Epithelial cell of proximal tubule (primary cell): Measurements from ENCODE around the gene ZNF524. TPM values are rescaled to one million over a fixed set of nuclear protein-coding genes. Genes with fewer than 3 reads are reported as not detected.

ENCODE experiments used
- DNase-seq: peaks from one replicate; pipeline ENCODE4 v3.0.0-alpha.2; 2011; ENCODE audit warnings: low read depth
- H3K4me3 ChIP-seq: 2 replicates; pipeline ENCODE4 v1.5.1; 2011; ENCODE audit warnings: low read depth, mild to moderate bottlenecking, low read length
- CTCF ChIP-seq: conservative IDR thresholded peaks from 2 replicates; pipeline ENCODE4 v1.5.1; 2012; ENCODE audit warnings: low read depth, mild to moderate bottlenecking, low read length
- total RNA-seq: library from RNA; depleted of rRNA; stranded (reverse); fragments of >200 nt; gene quantifications from 2 replicates; pipeline ENCODE4 v1.2.3, GENCODE V29; 2015

Gene ZNF524
- total RNA-seq, 1 donor from 2014 or later: 18.0 TPM

DNA sequence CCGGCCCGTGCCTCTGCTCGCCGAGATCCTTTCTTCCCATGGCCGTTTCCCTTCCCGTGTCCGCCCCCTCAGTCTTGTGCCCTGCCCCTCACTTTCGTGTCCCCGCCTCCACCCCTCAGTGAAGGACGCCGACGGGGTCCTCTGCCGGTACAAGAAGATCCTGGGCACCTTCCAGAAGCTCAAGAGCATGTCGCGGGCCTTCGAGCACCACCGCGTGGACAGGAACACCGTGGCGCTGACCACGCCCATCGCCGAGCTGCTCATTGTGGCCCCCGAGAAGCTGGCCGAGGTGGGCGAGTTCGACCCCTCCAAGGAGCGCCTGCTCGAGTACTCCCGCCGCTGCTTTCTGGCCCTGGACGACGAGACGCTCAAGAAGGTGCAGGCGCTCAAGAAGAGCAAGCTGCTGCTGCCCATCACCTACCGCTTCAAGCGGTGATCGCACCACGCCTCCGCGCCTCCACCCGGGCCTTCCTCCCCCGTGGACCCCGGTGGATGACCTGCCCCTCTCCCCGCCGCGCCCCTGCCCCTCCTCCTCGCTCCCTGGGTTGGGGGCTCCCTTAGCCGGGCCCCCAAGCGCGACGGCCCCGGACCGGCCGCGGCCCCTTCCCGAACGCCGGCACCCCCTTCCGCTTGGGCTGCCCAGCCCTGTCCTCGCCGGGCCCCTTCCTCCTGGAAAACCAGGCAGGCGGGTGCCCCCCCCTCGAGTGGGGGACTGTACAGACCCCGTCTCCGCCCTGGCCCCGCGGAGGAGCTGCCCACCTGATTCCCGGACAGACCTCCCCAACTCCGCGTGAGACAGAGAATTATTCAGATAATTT lies 52.4 kb downstream of the ZNF524 start:
- H3K4me3 ChIP-seq: no peak overlapping the region
- no peak for TF ChIP-seq CTCF
- no peak for DNase-seq

Other genes with a start within 250 kb of the ZNF524 start
- 0.23 TPM in 1 of 2 replicates, not detected in the other for gene COX6B2, start 245.6 kb upstream of the ZNF524 start, total RNA-seq
- not detected in 2 replicates for gene GARIN5B, start 237.0 kb upstream of the ZNF524 start, total RNA-seq
- 31.0 and 42.8 TPM in 2 replicates for gene IL11, start 229.8 kb upstream of the ZNF524 start, total RNA-seq
- gene TMEM190, start 223.5 kb upstream of the ZNF524 start, total RNA-seq: not detected in 2 replicates
- 16.3 and 21.4 TPM in 2 replicates for gene TMEM238, start 216.0 kb upstream of the ZNF524 start, total RNA-seq
- gene RPL28, start 214.4 kb upstream of the ZNF524 start, total RNA-seq: 412 and 480 TPM in 2 replicates
- gene UBE2S, start 192.5 kb upstream of the ZNF524 start, total RNA-seq: 383 and 458 TPM in 2 replicates
- 0.17 TPM in 1 of 2 replicates, not detected in the other for gene SHISA7, start 157.0 kb upstream of the ZNF524 start, total RNA-seq
- 58.7 and 71.2 TPM in 2 replicates for gene ISOC2, start 138.6 kb upstream of the ZNF524 start, total RNA-seq
- gene C19orf85, start 135.5 kb upstream of the ZNF524 start, total RNA-seq: not detected in 2 replicates
- gene ZNF628, start 123.7 kb upstream of the ZNF524 start, total RNA-seq: 4.2 and 6.2 TPM in 2 replicates
- gene NAT14, start 115.1 kb upstream of the ZNF524 start, total RNA-seq: 29.0 and 29.2 TPM in 2 replicates
- 0.86 TPM in 1 of 2 replicates, not detected in the other for gene SSC5D, start 111.9 kb upstream of the ZNF524 start, total RNA-seq
- 0.58 and 2.9 TPM in 2 replicates for gene SBK2, start 63.2 kb upstream of the ZNF524 start, total RNA-seq
- 0.23 TPM in 1 of 2 replicates, not detected in the other for gene SBK3, start 54.7 kb upstream of the ZNF524 start, total RNA-seq
- gene ZNF579, start 19.4 kb upstream of the ZNF524 start, total RNA-seq: 10.0 and 11.4 TPM in 2 replicates
- 5.5 and 9.7 TPM in 2 replicates for gene FIZ1, start 771 bp upstream of the ZNF524 start, total RNA-seq
- gene ZNF865, start 5.4 kb downstream of the ZNF524 start, total RNA-seq: 3.4 and 6.2 TPM in 2 replicates
- gene ZNF784, start 24.3 kb downstream of the ZNF524 start, total RNA-seq: 0.58 and 4.0 TPM in 2 replicates
- 10.6 and 10.8 TPM in 2 replicates for gene ZNF580, start 40.7 kb downstream of the ZNF524 start, total RNA-seq
- 27.2 and 29.2 TPM in 2 replicates for gene ZNF581, start 43.4 kb downstream of the ZNF524 start, total RNA-seq
- 10.2 and 17.9 TPM in 2 replicates for gene CCDC106, start 47.9 kb downstream of the ZNF524 start, total RNA-seq
- gene U2AF2, start 54.7 kb downstream of the ZNF524 start, total RNA-seq: 142 and 205 TPM in 2 replicates
- gene EPN1, start 74.9 kb downstream of the ZNF524 start, total RNA-seq: 102 and 151 TPM in 2 replicates
- not detected in 2 replicates for gene NLRP9, start 138.1 kb downstream of the ZNF524 start, total RNA-seq
- not detected in 2 replicates for gene RFPL4A, start 158.8 kb downstream of the ZNF524 start, total RNA-seq
- gene RFPL4AL1, start 168.8 kb downstream of the ZNF524 start, total RNA-seq: not detected in 2 replicates
- gene NLRP11, start 231.7 kb downstream of the ZNF524 start, total RNA-seq: not detected in 2 replicates
- not detected in 2 replicates for gene NLRP4, start 236.3 kb downstream of the ZNF524 start, total RNA-seq